ENCODE data around the gene SLC5A2.
"Not testable (repeated sequence)": the region's sequence is repeated elsewhere in the genome, so short reads cannot be mapped to it uniquely, and the experiment has no call there.

The SLC5A2 gene

DNA sequence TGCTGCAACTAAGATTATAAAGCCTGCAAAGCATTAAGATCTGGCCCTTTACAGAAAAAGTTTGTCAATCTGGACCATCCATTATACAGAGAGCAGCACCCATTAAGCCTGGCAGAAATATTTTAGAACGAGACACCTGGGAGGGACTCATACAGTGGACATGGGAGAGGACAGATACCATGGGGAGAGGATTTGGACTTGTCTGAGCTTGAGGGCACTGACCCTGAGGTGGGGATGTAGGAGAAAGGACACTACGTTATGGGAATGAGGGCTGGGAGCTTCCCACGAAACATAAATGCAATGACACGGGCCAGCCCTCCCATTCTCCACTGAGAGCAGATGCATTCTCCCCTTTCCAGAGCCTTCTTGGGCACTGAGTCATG, 19.0 kb downstream of the SLC5A2 start:
- no peak for DNase-seq

DNA sequence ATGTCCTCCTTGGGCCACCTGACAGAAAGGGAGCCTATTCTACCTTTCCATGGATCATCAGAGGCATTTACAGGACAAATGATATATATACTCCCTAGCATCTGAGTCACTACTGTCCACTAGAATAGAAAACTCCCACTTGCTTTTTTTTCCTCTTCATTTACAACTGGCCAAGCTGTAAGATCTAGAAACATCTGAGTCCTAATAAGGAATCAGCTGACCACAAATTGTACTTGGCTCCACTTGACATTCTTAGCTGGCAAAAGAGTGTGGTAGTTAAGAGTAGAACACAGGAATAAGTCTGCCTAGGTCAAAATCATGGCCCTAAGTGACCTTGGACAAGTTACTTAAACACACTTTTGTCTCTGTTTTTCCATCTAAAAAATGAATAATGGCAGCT, 20.1 kb downstream of the SLC5A2 start:
- DNase-seq, result no peak

DNA sequence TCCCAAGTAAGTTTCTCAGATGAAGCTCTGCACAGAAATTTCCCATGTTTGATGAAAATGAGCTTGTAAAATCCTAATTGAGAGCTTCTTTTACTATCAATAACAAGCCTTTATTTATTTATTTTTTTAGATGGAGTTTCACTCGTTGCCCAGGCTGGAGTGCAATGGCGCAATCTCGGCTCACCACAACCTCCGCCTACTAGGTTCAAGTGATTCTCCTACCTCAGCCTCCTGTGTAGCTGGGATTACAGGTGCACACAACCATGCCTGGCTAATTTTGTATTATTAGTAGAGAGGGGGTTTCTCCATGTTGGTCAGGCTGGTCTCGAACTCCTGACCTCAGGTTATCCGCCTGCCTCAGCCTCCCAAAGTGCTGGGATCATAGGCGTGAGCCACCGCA, 20.6 kb downstream of the SLC5A2 start:
- not testable (repeated sequence) for DNase-seq

DNA sequence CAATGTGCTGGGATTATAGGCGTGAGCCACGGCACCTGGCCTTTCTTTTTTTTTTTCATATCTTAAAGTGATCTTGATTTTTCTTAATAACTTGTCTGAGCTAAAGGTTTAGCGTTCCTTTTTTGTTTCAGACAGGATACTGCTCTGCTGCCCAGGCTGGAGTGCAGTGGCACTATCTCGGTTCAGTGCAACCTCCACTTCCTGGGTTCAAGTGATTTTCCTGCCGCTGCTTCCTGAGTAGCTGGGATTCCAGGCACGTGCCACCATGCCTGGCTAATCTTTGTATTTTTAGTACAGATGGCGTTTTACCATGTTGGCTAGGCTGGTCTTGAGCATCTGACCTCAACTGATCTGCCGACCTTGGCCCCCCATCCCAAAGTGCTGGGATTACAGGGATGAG, 21.2 kb downstream of the SLC5A2 start:
- DNase-seq, result no peak

DNA sequence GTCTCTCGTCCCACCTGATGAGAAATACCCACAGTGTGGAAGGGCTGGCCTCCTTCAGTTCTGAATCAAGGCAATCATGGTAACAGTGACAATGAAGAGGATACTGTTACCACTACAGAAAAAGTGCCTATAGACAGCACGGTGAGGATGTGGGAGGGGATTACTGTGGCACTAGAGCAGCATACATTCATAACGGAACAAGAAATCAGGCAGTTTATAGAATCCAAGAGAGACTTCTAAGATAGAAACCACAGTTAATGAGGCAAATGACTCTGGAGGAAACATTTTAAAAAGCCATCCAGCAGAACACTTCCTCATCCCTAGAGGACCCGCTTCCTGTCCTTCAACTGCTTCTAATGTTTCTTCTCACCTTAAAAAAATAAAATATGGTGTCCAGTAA, 22.6 kb downstream of the SLC5A2 start:
- no peak for DNase-seq

DNA sequence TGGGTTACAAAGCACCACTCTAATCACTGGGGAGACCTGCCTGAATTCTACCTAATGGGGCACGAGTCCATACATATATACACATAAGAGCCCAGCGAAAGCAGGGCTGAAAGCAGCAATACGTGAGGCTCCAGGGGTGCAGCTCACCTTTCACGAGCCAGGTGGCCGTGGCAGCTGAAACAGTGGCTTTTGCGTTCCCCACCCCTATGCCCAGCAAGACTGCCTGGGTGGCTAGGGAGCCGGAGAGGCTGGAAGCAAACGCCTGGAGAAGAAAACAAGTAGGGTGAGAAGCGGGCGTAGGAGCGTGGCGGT, 24.6 kb downstream of the SLC5A2 start:
- DNase-seq, result no peak

DNA sequence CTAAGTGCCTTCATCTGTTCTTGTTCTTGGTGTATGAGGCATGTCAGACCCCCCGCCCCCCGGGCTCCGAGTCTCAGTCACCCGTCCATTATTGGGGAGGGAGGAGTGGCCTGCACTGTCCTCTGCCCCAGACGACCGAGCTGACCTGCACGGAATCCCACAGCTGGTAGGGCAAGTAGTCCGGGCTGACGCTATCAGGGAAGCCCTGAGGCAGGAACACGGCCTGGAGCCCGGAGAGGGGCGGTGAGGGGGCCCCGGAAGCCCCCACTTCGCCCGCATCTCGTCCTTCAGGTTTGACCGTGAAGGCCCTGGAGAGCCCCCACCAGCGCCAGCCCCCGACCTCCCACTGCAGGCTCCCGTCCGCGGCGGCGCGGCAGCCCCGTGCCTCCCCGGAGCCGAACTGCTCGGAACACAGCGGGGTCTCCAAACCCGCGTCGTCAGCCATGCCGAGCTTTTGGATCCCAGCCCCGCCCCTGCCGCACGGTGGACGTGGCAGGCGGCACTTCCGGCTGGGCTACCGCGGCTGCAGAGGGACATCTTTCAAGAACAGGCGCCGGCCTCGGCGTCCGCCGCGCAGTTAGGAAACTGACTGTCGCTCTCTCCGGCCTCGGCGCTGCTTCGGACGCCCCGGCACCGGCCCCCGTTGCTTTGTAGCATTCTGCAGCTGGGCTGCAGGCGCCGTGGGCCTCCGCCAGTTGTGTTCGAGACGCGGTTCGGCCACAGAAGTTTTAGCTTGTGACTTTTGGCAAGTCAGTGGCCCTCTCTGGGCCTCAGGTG, 25.2 kb downstream of the SLC5A2 start, which contains the start of gene RUSF1:
RUSF1 (minus strand) TSS at position 463 of the 777 bp plus-strand sequence; CDS start at position 445, 18 bp downstream.
- DNase-seq, result peak; percentile 95

DNA sequence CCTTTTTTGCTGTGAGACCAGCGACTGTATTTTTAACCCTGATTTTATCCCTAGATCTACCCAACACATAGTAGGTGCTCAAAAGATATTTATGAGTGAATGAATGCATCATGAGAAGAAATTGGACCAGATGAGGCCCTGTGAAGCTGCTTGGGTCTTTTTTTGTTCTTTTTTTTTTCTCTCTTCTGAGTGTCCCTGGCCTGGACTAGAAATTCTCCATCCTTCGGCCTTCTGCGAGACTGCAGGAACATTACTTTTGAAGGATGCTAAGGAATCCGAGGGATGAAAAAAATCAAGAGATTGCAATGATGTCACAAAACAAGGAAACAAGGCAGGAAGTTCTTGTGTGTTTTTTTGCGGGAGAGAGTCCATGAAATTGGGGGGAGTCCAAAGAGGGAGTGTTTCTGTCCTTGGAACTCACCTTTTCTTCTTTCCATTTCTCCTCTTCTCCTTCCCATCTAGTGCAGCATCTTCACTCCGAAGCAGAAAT, 25.8 kb downstream of the SLC5A2 start:
- DNase-seq, result no peak

DNA sequence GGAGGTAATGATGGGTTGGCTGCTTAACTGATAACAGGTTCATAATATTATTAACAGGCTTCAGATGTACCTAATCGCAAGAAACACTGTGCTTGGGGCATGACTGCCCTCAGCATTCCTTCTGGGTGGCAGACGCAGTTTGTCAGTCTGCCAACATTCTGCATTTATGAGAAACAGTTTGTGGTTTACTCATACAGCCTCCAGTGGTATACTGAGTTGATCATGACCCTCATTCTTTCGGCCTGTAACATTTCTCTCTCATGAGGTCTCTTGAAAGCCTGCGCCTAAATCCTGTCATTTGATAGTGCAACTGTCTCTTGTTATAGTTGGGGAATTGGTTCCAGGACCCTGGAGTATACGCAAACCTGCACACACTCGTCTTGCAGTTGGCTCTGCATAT, 30.2 kb downstream of the SLC5A2 start:
- DNase-seq, result no peak

DNA sequence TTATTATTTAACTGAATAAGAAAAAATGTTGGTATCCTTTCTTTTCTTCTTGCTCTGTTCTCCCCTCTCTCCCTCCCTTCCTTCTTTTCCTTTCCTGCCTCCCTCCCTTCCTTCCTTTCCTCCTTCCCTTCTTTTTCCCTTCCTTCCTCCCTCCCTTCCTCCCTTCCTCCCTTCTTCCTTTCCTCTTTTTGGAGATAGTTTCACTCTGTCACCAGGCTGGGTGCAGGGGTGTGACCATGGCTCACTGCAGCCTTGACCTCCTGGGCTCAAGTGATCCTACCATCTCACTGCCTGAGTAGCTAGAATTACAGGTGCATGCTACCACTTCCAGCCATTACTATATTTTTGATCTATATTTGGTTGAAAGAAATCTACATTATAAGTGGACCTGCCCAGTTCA, 31.0 kb downstream of the SLC5A2 start:
- DNase-seq, result no peak

DNA sequence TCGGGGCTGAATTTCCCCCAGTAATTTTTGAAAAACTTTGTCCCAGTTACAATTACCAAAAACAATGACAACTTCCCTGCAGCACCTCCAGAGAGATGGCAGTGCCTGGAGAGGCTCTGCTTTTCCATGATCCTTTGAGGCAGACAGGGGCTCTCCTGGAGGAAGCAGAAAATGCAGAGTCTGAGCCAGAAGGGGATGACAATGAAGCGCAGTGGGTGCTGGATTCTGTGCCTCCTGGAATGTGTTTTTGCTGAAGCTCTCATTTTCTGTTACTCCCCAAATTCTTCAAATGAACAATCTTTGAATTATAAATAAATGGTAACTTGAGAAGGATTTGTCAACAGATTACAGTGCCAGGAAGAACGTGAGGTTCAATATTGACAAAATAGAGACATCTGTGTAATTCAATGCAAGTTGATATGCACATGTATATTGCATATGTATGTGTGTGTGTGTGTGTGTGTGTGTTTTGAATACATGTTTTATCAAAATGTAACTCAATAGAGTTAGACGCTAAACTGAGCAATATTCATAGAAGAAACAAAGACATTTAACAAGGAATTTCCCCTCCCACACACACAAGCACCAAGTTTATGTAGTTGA, 35.0 kb downstream of the SLC5A2 start:
- DNase-seq, result no peak

DNA sequence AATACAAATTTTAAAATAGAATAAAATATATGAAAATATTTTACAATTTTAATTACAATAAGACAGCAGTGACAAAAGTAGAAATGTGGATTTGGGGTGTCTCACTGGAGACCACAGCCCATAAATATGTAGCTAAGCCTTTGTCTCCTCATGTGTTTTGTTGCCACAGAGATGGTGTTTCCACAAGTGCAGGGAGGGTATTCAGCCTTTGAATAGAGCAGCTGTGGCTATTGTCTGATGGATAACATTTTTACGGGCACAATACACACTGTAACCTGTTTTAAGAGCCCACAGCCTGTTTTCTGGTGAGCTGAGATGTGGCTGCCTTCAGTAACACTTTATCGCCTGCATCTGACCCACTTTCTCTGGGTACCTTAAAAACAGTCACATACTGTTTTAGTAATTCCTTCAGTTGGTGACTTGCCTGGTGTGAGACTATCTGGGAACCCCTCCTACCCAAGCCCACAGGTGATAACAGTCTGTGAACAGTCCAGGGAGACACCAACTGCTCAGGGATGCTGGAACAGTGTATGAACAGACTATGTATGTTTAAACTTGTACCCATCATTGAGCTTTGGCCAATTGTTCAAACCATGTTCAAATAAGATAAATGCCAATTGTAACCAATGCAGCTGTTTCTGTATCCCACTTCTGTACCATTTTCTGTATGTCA, 37.0 kb downstream of the SLC5A2 start:
- DNase-seq, result no peak

DNA sequence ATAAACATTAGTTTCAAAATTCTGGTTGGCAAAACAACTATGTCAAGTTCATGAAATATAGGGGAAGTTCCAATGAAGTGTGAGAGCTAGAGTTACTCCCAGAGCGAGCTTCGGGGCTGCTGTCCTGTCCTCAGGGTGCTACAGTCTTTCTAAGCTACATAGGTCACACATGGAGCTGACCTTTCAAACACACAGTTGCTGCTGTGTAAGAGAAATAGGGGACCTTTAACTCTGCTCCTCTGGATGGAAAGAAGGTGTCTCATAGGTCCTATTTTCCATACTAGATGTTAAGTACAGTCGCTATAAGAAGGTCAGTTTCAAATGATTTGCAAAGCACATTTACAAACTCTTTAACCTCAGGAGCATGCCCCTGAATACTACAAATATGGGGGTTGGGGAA, 38.4 kb downstream of the SLC5A2 start:
- no peak for DNase-seq

DNA sequence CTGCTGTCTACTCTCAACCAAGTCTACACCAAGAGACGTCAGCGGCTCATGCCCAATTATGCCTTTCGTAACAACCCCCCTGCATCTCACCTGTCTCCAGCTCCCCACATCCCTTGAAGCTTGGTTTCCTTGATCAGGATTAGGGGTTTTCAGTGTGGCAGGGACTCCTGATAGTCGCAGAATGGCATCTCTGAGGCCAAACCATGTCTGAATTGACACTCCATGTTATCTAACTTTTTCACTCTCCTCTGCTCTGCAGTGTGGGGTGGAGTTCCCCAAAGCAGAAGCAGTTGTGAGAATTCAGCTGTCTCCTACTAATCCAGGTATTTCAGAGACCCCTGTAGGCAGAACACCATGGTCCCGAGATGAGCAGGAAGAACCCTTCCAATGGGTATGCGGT, 39.1 kb downstream of the SLC5A2 start:
- no peak for DNase-seq

DNA sequence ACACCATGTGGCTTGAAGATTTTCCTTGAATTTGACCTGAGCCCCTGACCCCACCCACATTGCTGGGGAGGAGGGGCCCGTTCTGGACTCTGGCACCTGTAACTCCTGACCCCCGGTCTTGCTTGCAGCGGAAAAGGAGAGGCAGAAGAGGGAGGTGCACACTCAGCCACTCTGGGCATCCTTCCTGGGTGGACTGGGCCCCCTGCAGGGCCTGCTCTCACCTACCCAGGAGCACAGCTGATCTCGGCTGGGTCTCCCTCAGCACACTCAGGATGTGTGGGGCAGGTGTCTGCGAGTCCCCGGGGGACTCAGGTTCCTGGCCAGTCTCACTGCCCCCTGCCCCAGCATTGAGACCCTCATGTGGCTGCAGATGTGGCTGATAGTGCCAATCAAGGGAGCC, 40.8 kb downstream of the SLC5A2 start:
- DNase-seq, result not testable (repeated sequence)

DNA sequence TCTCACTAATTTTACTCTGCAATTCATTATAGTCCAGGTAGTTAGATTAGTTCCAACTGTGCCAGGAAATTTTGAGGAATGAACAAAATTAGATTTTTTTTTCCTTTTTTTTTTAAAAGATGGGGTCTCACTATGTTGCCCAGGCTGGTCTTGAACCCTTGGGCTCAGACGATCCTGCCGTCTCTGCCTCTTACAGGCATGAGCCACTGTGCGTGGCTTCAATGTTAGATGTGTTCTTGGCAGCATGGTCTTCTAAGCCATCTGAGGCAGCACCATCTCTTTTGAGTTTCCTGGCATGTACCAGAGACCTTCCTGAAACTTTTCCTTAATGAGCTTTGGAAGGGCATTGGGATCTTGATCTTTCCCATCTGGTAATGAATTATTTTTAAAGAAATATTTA, 42.2 kb downstream of the SLC5A2 start:
- DNase-seq, result no peak

DNA sequence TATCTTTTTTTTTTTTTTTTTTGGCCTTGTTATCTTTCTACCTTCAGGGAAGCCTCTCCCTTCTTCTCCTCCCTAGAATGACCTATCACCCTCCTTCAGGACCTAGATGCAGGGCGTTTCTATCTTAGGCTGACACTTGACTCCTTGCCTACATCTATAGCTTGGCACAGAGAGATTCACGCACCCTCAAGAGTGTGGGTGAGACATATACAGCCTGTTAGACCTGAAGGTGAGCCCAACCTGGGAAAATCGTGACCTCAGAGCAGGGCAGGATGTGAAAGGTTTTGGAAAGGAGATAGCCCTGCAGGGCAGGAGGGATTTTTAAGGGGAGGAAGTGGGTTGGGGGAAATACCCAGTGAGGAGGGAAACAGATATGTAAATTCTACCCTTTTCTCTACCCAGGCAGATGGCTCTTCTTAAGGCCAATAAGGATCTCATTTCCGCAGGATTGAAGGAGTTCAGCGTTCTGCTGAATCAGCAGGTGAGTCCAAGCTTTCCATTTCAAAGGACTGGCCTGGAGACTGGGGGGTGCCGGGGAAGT, 44.9 kb downstream of the SLC5A2 start, which contains the start of gene AHSP:
AHSP (plus strand) TSS at position 167 of the 541 bp plus-strand sequence; CDS start at position 407, 240 bp downstream.
- DNase-seq, result no peak

DNA sequence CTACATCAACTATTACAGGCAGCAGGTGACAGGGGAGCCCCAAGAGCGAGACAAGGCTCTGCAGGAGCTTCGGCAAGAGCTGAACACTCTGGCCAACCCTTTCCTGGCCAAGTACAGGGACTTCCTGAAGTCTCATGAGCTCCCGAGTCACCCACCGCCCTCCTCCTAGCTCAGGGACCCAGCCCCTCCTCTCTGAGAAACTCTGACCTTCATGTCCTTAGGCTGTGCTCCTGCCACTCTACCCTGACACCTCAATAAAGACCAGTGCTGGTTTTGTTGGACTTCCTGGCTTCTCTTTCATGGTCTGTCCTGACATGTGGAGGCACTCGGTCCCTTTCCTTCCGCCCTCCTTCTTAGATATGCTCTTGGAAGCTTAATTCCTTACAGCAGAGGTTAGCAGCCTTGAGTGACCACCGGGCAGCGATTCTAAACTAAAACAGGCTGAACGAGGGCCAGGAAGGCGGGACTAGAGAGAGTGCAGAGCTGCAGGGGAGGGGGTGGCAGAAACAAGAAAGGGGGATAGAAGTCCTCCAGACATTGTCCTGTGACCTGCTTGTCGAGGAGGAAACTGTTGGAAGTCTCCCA, 45.7 kb downstream of the SLC5A2 start:
- no peak for DNase-seq

DNA sequence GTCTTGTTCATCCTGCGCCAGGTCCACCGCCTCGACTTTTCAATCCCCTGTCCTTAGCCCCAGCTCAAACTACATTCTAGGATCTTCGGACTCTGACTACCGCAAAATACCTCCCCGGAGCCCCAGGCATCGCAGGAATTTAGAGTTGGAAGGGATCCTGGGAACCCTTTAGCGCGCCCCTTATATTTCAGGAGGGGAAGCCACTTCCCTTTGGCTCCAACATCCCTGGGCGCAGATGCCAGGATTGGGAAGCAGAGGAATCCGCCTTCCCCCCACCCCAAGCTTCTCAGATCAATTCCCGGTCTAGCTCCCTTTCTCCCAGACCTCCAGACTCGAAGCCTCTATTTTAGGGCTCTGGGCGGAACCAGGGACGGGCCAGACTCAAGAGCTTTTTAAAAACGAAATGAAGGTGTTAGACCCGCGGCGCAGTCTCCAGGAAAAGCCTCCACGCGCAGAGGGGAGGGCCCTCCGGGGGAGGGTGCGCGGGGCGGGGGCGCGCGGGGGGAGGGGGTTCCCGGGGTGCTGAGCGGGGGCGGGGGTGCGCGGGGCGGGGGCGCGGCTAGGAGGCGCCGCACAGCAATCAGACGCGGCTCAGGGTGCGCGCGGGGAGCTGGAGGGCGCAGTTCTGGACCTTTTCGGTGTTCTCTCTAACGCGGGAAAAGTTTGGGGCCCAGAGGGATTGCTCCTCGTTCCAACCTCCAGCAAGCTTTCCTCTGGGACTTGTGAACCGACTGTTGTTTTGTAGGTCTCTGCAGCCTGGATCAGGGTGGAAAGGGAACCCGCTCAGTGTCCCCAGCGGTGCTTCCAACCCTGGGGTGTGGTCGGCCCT, 46.4 kb downstream of the SLC5A2 start:
- peak; percentile 84 for DNase-seq

DNA sequence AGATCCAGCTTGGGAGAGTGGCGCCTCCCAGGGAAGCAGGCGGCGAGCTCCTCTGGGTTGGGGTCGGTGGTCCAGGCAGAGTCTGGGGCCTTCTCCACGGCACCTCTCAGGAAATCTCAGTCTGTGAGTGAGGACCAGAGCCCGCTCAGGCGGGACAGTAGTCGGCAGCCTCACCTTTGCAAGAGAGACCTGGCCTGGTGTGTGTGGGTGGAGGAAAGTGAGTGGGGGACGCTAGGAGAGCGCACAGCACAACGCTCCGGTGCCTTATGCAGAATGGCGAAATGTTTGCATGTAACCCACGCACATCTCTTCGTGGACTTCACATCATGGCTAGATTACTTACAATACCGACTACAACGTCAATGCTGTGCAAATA, 47.0 kb downstream of the SLC5A2 start:
- DNase-seq, result no peak

DNA sequence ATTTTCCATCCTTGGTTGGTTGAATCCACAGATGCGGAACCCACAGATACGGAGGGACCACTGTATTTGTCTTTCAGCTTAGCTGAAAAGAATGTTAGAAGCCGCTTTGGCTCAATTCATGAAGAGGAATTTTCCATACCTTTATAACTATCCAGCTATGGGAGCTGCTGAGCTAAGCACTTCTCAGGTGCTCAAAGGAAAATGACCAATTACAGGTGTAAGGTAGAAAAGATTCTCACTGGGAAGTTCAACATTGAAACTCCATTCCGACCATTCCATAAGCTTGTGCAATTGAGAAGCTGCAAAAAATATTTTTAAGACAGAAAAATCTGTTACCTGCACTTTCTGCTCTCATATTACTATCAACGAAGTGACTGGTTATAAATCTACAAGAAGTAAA, 47.5 kb downstream of the SLC5A2 start:
- no peak for DNase-seq

DNA sequence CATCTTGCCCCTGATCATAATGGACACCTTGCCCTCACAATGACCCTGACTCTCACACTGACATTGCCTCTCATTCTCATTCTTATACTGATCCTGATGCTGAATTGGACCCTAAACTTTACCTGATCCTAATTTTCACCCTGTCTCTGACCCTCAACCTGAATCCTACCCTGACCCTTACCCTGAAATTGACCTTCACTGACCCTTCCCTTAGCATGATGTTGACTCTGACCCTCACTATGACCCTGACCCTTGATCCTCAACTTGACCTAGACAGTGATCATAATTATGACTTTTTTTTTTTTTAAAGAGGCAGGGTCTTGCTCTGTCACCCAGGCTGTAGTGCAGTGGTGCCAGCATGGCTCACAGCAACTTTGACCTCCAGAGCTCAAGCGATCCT, 48.2 kb downstream of the SLC5A2 start:
- DNase-seq, result no peak

All from left hindlimb (tissue), 1 donor.